GM12878 (cell line): ENCODE data around the gene CNOT6L. TPM values are rescaled to one million over a fixed set of nuclear protein-coding genes. Genes with fewer than 3 reads are reported as not detected.

Experiments
- ATAC-seq: fragments of 200-7000 bp; cut with Tn5 transposase; 3 replicates; pipeline ENCODE4 v1.9.1; 2020; ENCODE audit warnings: mild to moderate bottlenecking, moderate library complexity
- BruUV-seq: library from RNA; stranded (reverse); fragments of 400-500 nt; replicated peaks from 2 replicates; lab custom pipeline; 2021; lab: Mats Ljungman, UMichigan
- CTCF ChIA-PET: fragments of 300-600 bp; sonication (Branson Sonifier 250); formaldehyde crosslinking; extraction: SDS; loops from one replicate; lab custom pipeline; 2021; ENCODE audit warnings: inconsistent platforms; lab: Yijun Ruan, JAX
- POLR2A ChIA-PET: fragments of 350-600 bp; formaldehyde crosslinking; extraction: SDS; loops from one replicate; lab custom pipeline; 2021; ENCODE audit warnings: inconsistent platforms; lab: Charles Lee
- RAD21 ChIA-PET: fragments of 300-600 bp; sonication (Branson Sonifier 250); formaldehyde crosslinking; loops from one replicate; lab custom pipeline; 2023; ENCODE audit warnings: antibody characterized with exemption; ENCODE audit not compliant: unreplicated experiment; lab: Charles Lee
- SMC1A ChIA-PET: fragments of 300-600 bp; sonication (Branson Sonifier 250); formaldehyde crosslinking; loops from one replicate; lab custom pipeline; 2023; ENCODE audit not compliant: unreplicated experiment, uncharacterized antibody; lab: Charles Lee
- DNase-seq: peaks from one replicate; pipeline ENCODE4 v3.0.0-alpha.2; 2011; ENCODE audit warnings: low read depth, low spot score
- FAIRE-seq: peaks from 3 replicates; lab custom pipeline; 2011; peaks lifted over from hg19 to GRCh38; lab: Jason Lieb, UNC
- H2AFZ ChIP-seq: 2 replicates; pipeline ENCODE4 v1.6.0; 2011; ENCODE audit warnings: low read depth, low read length, control low read depth; ENCODE audit not compliant: control insufficient read depth
- H3K27ac ChIP-seq: 2 replicates; pipeline ENCODE4 v1.5.1; 2011; ENCODE audit warnings: control low read depth; ENCODE audit not compliant: control insufficient read depth, insufficient read depth
- H3K27me3 ChIP-seq, 2 experiments: replicated peaks in 1 of 2; 2 replicates each; pipeline versions ENCODE4 v1.6.0 to v1.6.1; 2011; ENCODE audit warnings: low read length in 1 of 2; ENCODE audit not compliant: control insufficient read depth in 2 of 2, insufficient read depth in 2 of 2
- H3K36me3 ChIP-seq, 2 experiments: 2 replicates each; pipeline ENCODE4 v1.5.1; 2011; ENCODE audit warnings: low read length in 1 of 2; ENCODE audit not compliant: control insufficient read depth in 2 of 2, insufficient read depth in 2 of 2
- H3K4me1 ChIP-seq: 2 replicates; pipeline ENCODE4 v1.6.1; 2011; ENCODE audit warnings: mild to moderate bottlenecking, low read length, moderate library complexity, mixed read lengths; ENCODE audit not compliant: control insufficient read depth, insufficient read depth
- H3K4me2 ChIP-seq: 2 replicates; pipeline ENCODE4 v1.6.0; 2011; ENCODE audit warnings: control low read depth; ENCODE audit not compliant: control insufficient read depth, insufficient read depth
- H3K4me3 ChIP-seq: fragments of 200-600 bp; sonication (generic); 2 replicates; pipeline ENCODE4 v1.5.1; 2016
- H3K79me2 ChIP-seq: 2 replicates; pipeline ENCODE4 v1.6.0; 2011; ENCODE audit warnings: low read length; ENCODE audit not compliant: control insufficient read depth, insufficient read depth
- H3K9ac ChIP-seq: 2 replicates; pipeline ENCODE4 v1.8.0; 2011; ENCODE audit warnings: low read length, control low read depth, mixed read lengths; ENCODE audit not compliant: control insufficient read depth, insufficient read depth
- H3K9me3 ChIP-seq: replicated peaks from 3 replicates; pipeline ENCODE4 v1.5.1; 2011; ENCODE audit warnings: mild to moderate bottlenecking, low read length; ENCODE audit not compliant: control insufficient read depth, insufficient read depth
- H4K20me1 ChIP-seq: 2 replicates; pipeline ENCODE4 v1.6.0; 2011; ENCODE audit not compliant: control insufficient read depth, insufficient read depth
- CBX3 ChIP-seq: fragments of 200-600 bp; sonication (generic); IDR thresholded peaks from 2 replicates; pipeline ENCODE4 v1.6.1; 2016; ENCODE audit warnings: low read depth, borderline replicate concordance
- CTCF ChIP-seq, 3 experiments: IDR thresholded peaks in 2 of 3; conservative IDR thresholded peaks in 1 of 3; 2 replicates each; pipeline ENCODE4 v1.5.1; 2011; ENCODE audit warnings: low read depth in 3 of 3, low read length in 3 of 3, mild to moderate bottlenecking in 3 of 3, control low read depth in 2 of 3, moderate library complexity in 2 of 3, inconsistent platforms in 1 of 3, mixed read lengths in 1 of 3; ENCODE audit not compliant: control insufficient read depth in 2 of 3, insufficient read depth in 1 of 3; ENCODE audit errors: extremely low read depth in 1 of 3
- IKZF1 ChIP-seq: fragments of 450-650 bp; conservative IDR thresholded peaks from 2 replicates; pipeline ENCODE4 v1.6.1; 2017; ENCODE audit warnings: antibody characterized with exemption, mild to moderate bottlenecking
- SMC3 ChIP-seq: IDR thresholded peaks from 2 replicates; pipeline ENCODE4 v1.6.1; 2011; ENCODE audit warnings: low read length, improper control_type of control experiment, borderline replicate concordance
- SREBF2 ChIP-seq: IDR thresholded peaks from 2 replicates; pipeline ENCODE4 v1.6.1; 2012; ENCODE audit warnings: mild to moderate bottlenecking, low read length
- ZNF274 ChIP-seq: IDR thresholded peaks from one replicate; pipeline ENCODE4 v1.8.0; 2011; ENCODE audit not compliant: insufficient read length, insufficient read depth
- WGBS: methylation state at CpG from one replicate; pipeline ENCODE4 v1.1.6; 2016; ENCODE audit warnings: low lambda C conversion rate; ENCODE audit not compliant: insufficient replicate concordance, insufficient coverage; ENCODE audit errors: missing lambda C conversion rate; 5-methylcytosine and 5-hydroxymethylcytosine counted together
- in situ Hi-C: fragments of 300-500 bp; cut with MboI; formaldehyde crosslinking; loops from 9 replicates; pipeline ENCODE4 v1.14.3; 2018; ENCODE audit warnings: mixed read lengths
- intact Hi-C: fragments of 100-400 bp; cut with micrococcal nuclease; formaldehyde crosslinking; loops from one replicate; pipeline ENCODE4 v1.14.2; 2022; ENCODE audit not compliant: unreplicated experiment
- polyA plus RNA-seq, 11 experiments: library from polyadenylated mRNA; depleted of rRNA in 4 of 11; unstranded in 6 of 11; stranded (reverse) in 5 of 11; fragments of >200 nt; fragmentation: Nextera tagmentation in 4 of 11; fragmentation: Illumina TruSeq in 1 of 11; extraction: Ambion mirVana in 4 of 11; extraction: Trizol in 1 of 11; gene quantifications; 1 replicate in 1 of 11; 2 replicates in 10 of 11; pipeline versions ENCODE4 v1.2.1 to v1.2.3, GENCODE V29; 2011 to 2016; ENCODE audit warnings: inconsistent platforms in 2 of 11, missing spikeins in 2 of 11, low read depth in 1 of 11
- total RNA-seq, 4 experiments: library from RNA; depleted of rRNA in 3 of 4; stranded (reverse); fragments of >200 nt in 3 of 4; fragmentation: Illumina TruSeq in 1 of 4; extraction: Trizol in 1 of 4; gene quantifications; 2 replicates each; pipeline versions ENCODE4 v1.2.1 to v1.2.3, GENCODE V29; 2013 to 2021

CNOT6L gene
- total and polyA plus RNA-seq, 10 of the 15 experiments (the other 5 are each of a cell fraction or from before 2014, with no cell fraction given) = 1.1 to 10.0 (median 3.0) TPM

- FAIRE-seq (no peak), ATAC-seq (no peak), DNase-seq (no peak)
- no peaks in the 10 kb centered on the region for H4K20me1 ChIP-seq
- ChIA-PET POLR2A (interaction anchor here (0.8 kb wide), 1 partner anchor 18 kb away, joined by 3 read pairs; no protein-coding TSS in a partner anchor), SMC1A (interaction anchor here (1.0 kb wide), 1 partner anchor 10 kb away, joined by 3 read pairs; no protein-coding TSS in a partner anchor), CTCF (no interaction called here), RAD21 (no interaction called here)
- H3K9ac ChIP-seq = no peak overlapping the region
- H3K27me3 ChIP-seq = 0 out of 4 replicates have a peak, but pooled peaks cover 0 to 3% of the 10 kb centered on the region in 2 experiments
- BruUV-seq = no TSS peak
- in situ Hi-C loops (no loop called here), intact Hi-C loops (no loop called here)
- no peaks in the 10 kb centered on the region for H3K79me2 ChIP-seq
- H3K4me1 ChIP-seq = no peaks in the 10 kb centered on the region
- no peak overlapping the region for H2AFZ ChIP-seq
- no peak for TF ChIP-seq SMC3
- H3K36me3 ChIP-seq = no peaks in the 10 kb centered on the region
- 53% methylated on average over 1 of the region's 1 CpG for WGBS
- no peak overlapping the region for H3K4me2 ChIP-seq
- H3K9me3 ChIP-seq = no peaks in the 10 kb centered on the region
- no peak overlapping the region for H3K4me3 ChIP-seq
- no peak overlapping the region for H3K27ac ChIP-seq
Measured at GRCh38 chr4:77843628-77844027, 24.5 kb upstream of the CNOT6L start.

GRCh38 chr4:77834403-77834802 is 15.2 kb upstream of the CNOT6L start:
- Histone ChIP-seq H4K20me1 (no peaks in the 10 kb centered on the region), H3K79me2 (no peaks in the 10 kb centered on the region), H3K9ac (no peak overlapping the region), H3K4me1 (no peaks in the 10 kb centered on the region), H3K9me3 (no peaks in the 10 kb centered on the region), H2AFZ (no peak overlapping the region), H3K27ac (no peak overlapping the region), H3K4me2 (no peak overlapping the region), H3K4me3 (no peak overlapping the region), H3K36me3 (no peaks in the 10 kb centered on the region), H3K27me3 (no peaks in the 10 kb centered on the region)
- ChIA-PET RAD21 (no interaction called here), POLR2A (no interaction called here), SMC1A (interaction anchor here (1.6 kb wide), 1 partner anchor 11 kb away, joined by 4 read pairs; no protein-coding TSS in a partner anchor), CTCF (no interaction called here)
- ATAC-seq = no peak
- WGBS = 24% methylated on average over 4 of the region's 4 CpGs
- DNase-seq = no peak
- in situ Hi-C loops = no loop called here
- TF ChIP-seq IKZF1 (no peak), CTCF (IDR thresholded peaks at IDR 0.05 in 2 of 3, conservative IDR thresholded peaks at IDR 0.05 in 1 of 3; ENCODE audit: control insufficient read depth in 2 of 3, extremely low read depth in 1 of 3, insufficient read depth in 1 of 3, low read depth in 3 of 3, low read length in 3 of 3) (no peak), ZNF274 (no peak), CBX3 (no peak), SREBF2 (no peak)
- BruUV-seq = no TSS peak
- intact Hi-C loops = no loop called here
- no peak for FAIRE-seq
